HG02943 (cell line): Measurements from ENCODE around the gene CXXC1.
"Not testable (repeated sequence)": the region's sequence is repeated elsewhere in the genome, so short reads cannot be mapped to it uniquely, and the experiment has no call there.

ENCODE experiments used
- ATAC-seq: cut with Tn5 transposase; IDR thresholded peaks from one replicate; pipeline ENCODE4 v1.9.1; 2021; ENCODE audit warnings: mild to moderate bottlenecking, low read depth, moderate library complexity; ENCODE audit not compliant: unreplicated experiment

The CXXC1 gene

DNA sequence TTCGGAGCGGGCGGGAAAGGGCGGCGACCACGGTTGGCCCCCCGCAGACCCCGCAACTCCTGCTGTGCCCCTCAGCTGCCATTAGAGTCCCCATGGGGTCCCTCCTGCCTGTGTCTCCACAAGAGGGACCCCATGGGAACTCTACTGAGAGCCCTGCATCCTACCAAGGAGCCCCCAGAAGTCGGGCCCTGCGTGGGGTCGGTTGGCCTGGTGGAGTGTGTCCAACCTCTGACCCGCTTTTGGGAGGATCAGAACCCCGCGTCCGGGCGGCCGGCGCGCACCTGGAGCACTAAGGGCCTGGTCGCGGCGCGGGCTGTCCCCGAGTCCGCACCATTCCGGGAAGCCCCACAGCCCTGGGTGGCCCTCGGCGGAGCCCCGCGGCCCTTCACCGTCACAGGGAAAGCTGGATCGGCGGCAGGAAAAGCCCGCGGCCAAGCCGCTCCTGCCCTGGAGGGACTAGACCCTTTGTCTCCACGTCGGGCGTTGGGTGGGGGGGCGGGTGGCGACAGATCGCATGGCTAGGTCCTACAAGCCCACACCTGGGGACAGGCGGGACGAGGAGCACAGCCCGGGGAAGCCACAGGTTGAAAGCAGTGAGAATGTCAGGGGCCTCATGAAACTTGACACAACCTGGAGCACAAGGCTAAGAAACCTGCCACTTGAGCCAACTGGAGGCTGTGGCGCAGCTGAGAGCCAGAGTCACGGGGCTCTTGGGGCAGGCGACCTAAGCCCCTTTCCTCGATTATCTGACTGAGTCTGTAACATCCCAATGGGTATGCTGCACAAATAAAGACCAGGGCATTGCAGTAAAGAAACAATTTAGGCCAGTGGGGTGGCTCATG lies 11.2 kb upstream of the CXXC1 start:
- ATAC-seq = no peak

DNA sequence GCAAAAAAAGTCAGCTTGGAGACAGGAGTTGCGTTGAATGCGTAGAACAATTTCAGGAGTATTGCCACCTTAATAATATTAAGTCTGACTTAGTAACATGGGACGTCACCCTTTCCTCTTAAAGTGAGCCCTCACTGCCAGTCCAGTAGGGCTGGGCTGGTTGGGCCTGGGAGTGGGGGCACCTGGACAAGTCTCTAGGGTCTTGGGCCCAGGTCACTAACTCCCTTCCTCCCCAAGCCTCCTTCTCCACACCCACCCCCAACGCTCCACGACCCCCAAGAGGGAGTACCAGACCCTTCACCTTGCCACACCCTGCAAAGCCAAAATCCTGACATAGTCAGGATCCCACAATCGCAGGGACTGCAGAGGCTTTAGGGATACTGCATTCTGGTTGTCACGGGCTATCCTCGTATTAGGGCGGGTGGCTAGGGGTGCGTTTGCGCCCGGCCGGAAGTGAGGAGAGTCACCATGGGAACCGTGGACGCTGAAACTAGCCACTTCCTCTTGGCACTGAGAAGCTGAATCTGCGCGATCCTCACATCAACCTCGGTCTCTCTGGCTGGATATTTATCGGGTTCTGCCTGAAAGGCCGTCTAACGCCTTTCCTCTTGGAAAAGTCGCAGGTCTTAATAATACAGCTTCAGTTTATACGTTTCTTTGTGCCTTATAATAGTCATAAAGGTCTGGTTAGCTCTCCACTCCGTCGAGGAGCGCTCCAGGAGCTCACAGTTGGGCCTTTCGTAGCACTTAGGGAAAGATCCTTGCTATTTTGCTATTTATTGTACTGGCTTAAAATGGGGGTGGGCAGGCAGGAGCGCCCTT lies 10.3 kb upstream of the CXXC1 start:
- ATAC-seq = peak; percentile 100

DNA sequence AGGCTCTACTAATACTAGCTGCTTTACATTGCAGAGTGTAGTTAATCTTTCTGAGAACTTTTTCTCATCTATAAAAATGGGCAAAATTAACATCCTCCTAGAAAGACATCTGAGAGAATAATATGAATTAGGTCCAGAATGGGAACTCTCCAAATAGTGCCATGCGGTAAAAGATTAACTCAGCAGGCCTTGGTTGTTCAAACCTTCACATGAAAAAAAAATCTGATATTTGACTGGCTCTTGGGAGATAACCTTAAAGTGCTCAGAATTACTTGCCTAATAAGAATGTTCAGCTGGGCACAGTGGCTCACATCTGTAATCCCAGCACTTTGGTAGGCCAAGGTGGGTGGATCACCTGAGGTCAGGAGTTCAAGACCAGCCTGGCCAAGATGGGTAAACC lies 5.5 kb upstream of the CXXC1 start:
- no peak for ATAC-seq

DNA sequence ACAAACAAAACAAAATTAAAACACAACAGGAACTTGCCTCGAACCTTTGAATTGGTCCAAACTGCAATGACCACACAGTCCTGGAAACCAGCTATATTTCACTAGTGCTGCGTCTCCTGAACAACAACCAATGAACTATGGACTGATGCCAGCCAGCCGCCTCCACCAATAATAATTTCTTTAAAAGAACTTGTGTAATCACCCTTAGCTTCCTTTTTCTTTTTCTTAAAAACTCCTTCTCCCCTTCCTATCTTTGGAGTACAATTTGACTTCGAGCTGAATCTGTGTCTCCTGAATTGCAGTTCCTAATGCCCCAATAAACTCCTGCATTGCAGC lies 1.6 kb upstream of the CXXC1 start:
- no peak for ATAC-seq

DNA sequence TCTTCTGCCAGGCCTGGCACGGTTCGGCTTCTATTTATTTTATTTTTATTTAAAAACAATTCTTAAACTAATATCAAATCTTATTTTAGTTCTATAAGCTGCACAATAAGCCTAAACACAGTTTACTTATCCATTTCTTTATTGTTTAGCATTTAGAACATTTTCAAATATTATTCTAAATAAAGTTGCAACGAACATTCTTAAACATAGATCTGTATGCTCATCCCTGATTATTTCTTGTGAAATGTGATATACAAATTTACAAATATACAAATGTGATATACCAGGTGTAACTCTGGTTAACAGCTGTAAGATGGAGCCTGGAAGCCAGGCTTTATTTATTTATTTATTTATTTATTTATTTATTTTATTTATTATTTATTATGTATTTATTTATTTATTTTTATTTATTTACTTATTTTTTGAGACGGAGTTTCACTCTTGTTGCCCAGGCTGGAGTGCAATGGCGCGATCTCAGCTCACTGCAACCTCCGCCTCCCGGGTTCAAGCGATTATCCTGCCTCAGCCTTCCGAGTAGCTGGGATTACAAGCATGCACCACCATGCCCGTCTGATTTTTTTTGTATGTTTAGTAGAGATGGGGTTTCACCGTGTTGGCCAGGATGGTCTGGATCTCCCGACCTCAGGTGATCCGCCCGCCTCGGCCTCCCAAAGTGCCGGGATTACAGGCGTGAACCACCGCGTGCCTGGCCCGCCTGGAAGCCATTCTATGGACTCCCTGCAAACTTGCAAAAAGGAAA lies 1.0 kb upstream of the CXXC1 start:
- not testable (repeated sequence) for ATAC-seq

DNA sequence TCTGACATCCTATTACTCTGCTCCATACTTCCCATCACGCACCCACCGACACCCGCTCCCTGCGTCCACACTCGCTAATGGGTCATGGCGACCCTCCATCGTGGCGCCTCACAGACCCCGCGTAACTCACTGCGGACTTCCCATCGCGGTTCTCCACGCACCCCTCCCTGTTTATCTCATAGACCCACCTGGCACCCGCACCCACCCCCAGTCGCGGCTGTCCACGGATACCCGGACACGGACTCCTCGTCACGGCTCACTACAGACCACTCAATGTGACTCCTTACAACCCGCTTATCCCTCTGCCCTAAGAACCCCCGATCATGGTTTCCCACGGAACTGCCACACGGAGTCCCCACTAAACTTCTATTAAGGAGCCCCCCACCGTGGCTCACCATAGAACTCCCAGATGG lies 458 bp downstream of the CXXC1 start:
- no peak for ATAC-seq

DNA sequence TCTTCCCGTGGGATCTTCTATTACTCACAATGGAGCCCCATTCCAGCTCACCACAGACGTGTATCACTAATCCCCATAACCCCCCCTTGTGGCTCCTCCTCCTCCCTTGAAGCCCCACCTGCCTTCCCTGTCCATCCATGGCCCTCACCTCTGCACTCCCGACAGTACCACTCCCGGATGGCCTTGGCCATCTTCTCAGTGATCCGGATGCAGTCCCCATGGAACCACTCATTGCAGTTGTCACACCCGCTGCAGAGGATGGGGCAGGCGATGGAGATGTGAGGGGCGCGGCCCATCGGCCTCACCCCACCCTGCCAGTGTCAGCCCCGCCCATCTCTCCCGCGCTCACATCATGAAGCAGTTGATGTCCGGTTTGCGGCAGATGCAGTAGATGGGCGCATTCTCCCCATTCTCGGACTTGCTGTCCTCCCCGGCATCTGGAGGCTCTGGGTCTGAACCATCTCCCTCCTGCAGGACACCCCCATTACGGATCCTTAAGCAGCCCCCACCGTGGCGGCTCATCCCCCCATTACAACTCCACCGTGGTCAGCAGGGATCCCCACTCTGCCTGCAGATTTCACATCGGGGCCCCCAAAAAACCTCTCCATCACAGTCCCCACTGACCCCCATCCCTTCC lies 983 bp downstream of the CXXC1 start:
- no peak for ATAC-seq

DNA sequence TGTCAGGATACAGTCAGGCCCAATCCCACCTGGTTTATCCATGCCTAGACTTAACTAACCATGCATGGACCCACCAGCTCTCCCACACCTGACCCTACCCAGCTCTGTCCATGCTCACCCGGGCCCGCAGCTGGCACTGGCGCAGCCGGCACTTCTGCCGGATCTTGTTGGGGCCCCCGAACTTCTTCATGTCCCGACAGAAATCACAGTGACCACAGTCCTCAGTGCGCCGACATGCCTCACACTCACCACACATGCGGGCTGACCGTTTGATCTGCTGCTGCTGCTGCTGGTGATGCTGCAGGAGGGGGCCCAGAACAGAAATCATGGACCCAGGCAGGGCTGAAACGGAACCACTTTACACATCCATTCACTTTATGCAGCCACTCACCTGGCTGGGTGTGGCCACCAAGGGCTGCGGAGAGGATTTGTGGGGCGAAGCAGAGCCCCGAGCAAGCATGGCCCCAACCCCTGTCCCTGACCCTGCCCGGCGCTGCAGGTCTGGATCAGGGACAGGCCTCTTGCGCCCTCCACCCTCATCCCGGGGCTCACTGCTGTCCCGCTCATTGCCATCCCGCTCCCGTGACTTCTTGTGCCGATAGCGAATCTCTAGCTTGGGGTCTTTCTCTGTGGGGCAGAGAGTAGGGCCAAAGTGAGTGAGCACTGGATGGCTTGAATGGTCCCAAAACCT lies 1.7 kb downstream of the CXXC1 start:
- ATAC-seq = no peak

DNA sequence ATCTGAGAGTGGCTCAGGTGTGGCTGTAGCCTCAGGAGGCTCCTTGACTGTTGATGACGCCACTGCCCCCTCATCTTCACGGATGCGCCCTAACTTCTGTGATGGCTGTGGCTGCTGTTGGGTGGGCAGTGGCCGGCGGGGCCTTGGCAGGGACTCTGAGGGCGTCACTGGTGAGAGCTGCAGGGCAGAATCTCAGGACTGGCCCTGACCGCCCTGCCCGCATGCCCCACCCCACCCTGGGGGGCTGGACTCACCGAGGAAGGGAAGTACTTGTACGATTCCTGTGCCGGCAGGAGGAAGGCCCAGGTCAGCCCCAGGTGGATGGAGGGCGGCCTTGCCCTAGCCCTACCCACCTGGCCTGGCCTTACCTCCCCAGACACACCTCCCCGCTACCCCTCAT lies 2.4 kb downstream of the CXXC1 start:
- no peak for ATAC-seq

DNA sequence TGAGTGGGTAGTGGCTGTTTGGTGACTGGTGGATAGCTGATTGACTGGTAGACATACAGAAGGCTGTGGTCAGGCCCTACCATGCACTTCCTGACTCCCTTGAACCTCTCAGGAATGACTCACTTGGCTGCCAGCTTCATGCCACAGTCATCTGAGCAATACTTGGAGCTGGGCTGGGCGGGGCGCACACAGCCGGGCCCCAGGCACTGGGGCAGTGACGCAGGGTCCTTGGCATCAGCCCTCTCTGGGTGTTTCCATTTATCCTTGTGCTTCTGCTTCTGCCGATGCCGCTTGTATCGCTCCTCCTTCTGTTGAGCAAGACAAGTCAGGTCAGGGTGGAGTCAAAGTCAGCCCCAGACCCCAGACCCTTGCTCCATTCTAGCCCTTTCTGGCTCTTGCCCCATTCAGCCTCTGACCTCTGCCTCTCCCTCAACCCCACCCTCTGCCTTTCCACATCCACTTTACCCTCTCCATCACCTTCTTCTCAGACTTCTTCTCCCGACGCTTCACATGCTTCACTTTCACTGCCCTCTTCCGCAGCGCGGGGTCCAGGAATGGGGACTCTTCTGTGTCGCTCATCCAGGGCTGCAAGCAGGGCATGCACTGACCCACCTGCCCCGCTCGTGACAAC lies 3.1 kb downstream of the CXXC1 start:
- ATAC-seq = no peak

DNA sequence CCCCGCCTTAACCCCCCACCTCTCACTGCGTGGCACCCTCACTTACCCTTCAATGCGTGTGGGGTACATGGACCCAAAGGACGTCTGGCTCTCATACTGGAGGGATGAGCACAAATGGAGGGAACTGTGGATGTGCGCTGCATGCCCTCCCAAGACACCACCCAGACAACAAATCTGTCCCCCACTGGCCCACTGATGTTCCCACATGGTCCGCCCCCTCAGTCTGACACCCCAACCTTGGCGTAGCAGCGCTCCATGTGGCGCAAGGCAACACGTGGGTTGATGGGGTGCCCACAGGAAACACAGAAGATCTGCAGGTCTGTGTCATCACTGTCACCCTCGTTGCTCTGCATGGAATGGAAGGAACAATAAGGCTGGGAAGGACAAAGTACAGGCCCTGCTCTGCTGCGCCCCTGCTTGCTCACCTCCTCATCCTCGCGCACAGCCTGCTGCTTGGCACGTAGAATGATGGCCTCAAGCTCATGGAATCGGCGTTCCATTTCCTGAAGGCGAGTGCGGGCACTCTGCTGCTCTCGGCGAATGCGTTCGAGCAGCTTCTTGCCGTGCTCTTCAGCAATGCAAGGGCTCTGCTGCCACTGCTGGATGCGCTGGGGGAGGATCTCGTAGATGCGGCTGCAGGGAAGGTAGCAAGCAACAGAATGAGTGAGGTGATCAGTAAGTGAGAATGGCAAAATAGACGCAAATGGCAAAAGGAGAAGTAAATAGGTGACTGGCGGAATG lies 3.9 kb downstream of the CXXC1 start:
- ATAC-seq = no peak

DNA sequence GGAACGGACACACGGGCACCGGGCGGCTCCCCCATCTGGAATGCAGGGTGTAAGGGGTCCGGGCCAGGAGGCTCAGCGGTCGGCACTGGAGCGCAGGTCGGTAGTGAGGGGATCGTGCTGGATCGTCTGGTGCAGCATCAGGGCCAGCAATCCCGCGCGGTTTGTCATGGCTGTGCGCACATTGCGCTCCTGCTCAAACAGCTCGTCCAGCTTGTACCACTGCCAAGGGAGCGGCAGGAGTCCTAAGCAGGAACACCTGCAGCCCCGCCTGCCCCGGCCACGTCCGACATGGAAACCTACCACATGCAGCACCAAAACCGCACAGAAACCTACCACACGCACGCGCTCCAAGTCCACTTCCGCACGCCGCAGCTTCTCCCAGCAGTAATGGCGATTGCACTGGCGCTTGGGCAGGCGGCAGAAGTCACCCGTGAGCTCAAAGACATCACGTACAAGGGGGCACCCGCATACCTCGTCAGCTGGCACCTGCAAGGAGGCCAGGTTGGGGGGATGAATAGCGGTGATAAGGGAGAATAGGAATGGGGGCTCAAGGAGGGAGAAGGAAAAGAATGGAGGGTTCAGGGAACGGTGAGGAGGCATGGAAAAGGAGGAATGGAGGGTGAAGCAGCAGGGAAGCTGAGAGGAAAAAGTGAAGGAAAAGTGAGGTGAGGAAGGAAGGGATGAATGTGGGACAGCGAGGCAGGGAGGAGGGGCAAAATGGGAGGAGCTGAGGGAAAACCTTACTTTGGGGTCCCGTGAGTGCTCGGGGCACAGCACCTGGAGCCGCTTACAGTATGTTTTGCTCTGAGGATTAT lies 4.8 kb downstream of the CXXC1 start:
- no peak for ATAC-seq

DNA sequence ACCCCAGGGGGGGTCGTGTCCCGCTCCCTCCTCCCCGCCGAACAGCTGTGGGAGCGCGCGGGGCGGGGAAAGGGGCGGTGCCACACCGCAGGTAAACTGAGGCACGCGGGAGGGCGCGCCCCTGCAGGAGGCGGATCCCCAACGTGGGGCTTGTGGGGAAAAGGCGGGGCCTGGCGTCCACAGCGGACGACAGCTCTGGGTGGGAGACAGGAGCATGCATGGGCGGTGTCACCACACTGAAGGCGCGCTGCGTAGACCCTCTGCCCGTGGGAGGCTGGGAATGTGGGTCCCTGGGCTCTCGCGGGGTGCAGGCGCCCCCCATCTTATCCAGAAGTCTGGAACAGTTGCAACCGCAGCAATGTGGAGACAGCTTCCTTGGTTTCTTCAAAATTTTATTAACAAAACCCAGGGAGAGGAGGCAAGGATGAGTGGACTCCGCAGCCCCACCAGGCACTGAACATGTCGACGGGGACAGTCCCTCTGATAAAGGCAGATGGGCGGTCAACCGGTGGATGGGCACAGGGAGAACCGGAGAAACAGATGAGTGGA lies 5.4 kb downstream of the CXXC1 start:
- peak; percentile 6 for ATAC-seq

DNA sequence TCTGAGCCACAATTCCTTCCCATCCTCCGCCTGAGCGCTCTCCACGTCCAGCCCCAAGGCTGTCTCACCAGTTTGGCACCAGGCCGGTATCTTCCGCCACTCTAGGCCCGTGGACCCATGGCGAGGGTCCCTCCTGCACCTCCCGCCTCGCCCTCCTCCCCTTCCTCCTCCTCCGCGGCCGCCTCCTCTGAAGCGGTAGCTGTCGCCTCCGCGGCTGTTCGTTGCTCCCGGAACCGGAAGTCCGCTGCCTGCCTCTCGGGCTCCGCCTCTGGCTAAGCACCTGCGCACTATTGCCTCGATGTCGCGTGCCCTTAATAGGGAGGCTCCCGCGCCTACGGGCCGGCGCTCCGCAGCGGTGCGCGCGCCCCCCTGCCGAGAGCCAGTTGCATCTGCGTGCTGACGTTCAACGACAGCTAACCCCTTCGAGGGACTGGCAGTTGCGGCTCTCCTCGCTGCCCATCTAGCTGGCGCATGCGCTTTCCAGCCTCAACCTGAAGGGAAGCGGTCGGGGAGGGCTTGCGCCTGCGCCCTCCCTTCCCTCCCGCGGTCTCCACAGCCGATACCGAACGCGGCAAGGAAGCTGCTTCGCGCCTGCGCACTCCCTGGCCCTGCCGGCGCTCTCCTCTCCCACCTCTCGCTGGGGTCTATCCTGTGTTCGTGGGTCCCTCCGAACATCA lies 6.1 kb downstream of the CXXC1 start, which contains the start of gene MBD1:
Gene MBD1 (minus strand): TSS at position 229 of the 677 bp plus-strand sequence. CDS start 1,531 bp downstream, outside the sequence.
- ATAC-seq = peak; percentile 85

DNA sequence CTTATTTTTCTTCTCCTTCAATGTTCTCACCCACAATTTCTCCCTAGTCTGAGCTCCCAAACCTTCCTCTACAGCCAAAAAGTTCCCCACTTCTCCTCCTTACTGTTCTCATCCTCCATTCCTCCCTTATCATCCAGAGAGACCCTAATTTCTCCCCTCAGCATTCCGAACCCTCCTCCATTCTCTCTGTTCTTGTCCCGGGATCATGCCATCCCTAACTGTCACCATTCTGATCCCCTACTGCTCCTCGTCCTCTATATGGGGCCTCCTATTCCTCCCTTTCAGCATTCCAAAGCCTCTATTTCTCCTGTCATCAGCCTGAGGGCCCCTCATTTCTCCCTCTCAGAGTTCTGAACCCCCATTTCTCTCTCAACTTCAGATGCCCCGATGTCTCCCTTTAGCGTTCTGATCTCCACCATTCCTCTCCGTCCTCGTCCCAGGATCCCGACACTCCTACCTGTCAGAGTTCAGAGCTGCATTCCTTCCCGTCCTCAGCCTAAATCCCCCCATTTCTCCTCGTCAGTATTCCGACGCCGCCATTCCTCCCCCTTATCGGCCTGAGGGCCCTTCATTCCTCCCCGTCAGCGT lies 6.7 kb downstream of the CXXC1 start:
- ATAC-seq = no peak

DNA sequence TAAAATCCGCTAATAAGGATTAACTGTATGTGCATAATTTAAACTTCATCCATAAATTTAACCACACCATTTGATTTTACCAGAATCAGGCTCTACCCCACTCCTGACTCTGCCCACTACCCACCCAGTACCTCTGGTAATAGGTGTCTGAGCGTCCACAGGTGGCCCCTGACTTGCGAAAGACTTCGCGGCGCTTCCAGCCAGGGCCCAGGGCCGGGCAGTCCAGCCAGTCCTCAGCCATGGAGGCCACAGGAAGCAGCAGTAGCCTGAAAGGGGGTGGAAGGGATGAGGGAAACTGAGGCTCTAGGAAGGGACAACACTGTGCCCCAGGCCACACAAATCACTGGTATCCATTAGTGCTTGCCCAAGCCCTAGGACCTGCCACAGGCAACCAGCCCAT lies 7.7 kb downstream of the CXXC1 start:
- no peak for ATAC-seq

DNA sequence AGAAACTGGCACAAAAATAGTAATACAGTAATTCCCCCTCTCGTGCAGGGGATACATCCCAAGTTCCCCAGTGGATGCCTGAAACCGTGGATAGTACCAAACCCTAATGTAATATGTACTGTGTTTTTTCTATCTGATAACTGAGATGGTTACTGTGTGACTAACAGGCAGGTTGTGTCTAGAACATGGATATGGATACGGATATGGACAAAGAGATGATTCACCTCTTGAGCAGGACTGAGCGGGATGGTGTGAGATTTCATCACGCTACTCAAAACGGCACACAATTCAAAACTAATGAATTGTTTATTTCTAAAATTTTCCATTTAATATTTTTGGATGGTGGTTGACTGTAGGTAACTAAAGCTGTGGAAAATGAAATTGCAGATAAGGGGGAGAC lies 9.6 kb downstream of the CXXC1 start:
- ATAC-seq = no peak
